ENCODE data around the gene FAR2.

DNA sequence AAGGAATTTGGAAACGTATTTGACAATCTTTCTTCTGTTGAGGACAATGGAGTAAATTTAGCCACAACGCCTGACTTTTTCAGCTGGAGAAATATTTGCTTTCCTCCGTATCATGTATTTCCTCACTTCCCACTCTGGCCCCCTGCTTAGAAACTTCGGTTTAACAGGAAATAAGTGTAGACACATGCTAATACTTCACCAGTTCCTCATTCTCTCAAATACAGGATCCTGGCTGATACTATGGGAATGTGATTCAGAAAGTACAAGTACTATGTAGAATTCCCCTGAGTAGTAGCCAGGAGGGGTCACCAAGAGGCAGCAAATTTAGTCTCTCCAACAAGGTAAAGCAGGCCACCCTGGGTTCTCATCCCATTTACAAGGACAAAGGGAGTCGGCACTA, 58.0 kb downstream of the FAR2 start:
- TF ChIP-seq CTCF (IDR thresholded peaks at IDR 0.05) (no peak), POLR2A (IDR thresholded peaks at IDR 0.05) (no peak)
